DMS 273 treated with DMSO at 0.1 percent for 48 hours (cell line): ENCODE data around the gene COMMD4.
"Not testable (repeated sequence)": the region's sequence is repeated elsewhere in the genome, so short reads cannot be mapped to it uniquely, and the experiment has no call there.

Source experiments
- DNase-seq: peaks from one replicate; lab custom pipeline; 2025; lab: John Stamatoyannopoulos, UW

Gene COMMD4

DNA sequence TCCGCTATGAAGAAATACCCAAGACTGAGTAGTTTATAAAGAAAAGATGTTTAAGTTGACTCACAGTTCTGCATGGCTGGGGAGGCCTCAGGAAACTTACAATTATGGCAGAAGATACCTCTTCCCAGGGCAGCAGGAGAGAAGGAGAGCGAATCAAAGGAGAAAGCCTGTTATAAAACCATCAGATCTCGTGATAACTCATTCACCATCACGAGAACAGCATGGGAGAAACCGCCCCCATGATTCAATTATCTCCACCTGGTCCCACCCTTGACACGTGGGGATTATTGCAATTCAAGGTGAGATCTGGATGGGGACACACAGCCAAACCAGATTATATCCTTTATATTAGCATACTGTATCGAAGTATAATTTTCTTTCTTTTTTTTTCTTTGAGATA, 3.8 kb upstream of the COMMD4 start:
- DNase-seq = not testable (repeated sequence)

- DNase-seq = not testable (repeated sequence)
Measured at GRCh38 chr15:75333654-75334419, 2.0 kb upstream of the COMMD4 start.

- DNase-seq = no peak
Measured at GRCh38 chr15:75335313-75335704, 554 bp upstream of the COMMD4 start.

- no peak for DNase-seq
Measured at GRCh38 chr15:75338661-75339240, 2.9 kb downstream of the COMMD4 start.

- DNase-seq = no peak
Measured at GRCh38 chr15:75339531-75340240, 3.8 kb downstream of the COMMD4 start.

DNA sequence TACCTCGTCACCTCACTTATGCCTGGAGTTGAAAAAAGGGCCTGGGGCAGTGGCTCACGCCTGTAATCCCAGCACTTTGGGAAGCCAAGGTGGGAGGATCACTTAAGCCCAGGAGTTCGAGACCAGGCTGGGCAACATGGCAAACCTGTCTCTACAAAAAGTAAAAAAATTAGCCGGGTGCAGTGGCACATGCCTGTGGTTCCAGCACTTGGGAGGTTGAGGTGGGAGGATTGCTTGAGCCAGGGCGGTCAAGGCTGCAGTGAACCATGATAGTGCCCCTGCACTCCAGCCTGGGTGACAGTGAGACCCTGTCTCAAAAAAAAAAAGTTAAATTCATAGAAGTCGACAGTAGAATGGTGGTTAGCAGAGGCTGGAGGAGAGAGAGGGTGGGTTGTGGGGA, 6.4 kb downstream of the COMMD4 start:
- no peak for DNase-seq

DNA sequence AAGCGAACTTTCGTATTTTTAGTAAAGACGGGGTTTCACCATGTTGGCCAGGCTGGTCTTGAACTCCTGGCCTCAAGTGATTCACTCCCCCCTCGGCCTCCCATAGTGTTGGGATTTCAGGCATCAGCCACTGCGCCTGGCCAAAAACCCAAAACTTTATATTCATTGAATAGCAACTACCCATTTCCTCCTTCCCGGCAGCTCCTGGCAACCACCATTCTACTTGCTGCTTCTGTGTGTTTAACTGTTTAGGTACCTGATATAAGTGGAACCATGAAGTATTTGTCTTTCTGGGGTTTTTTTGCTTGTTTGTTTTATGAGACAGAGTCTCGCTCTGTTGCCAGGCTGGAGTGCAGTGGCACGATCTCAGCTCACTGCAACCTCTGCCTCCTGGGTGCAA, 8.1 kb downstream of the COMMD4 start:
- DNase-seq = not testable (repeated sequence)

GRCh38 chr15:75346796-75347221, 10.9 kb downstream of the COMMD4 start, which contains the start of gene NEIL1:
Gene NEIL1 (plus strand): TSS chr15:75347039. CDS start chr15:75348906, 1,867 bp downstream.
- no peak for DNase-seq

- no peak for DNase-seq
Measured at GRCh38 chr15:75347222-75348033, 11.6 kb downstream of the COMMD4 start.

DNA sequence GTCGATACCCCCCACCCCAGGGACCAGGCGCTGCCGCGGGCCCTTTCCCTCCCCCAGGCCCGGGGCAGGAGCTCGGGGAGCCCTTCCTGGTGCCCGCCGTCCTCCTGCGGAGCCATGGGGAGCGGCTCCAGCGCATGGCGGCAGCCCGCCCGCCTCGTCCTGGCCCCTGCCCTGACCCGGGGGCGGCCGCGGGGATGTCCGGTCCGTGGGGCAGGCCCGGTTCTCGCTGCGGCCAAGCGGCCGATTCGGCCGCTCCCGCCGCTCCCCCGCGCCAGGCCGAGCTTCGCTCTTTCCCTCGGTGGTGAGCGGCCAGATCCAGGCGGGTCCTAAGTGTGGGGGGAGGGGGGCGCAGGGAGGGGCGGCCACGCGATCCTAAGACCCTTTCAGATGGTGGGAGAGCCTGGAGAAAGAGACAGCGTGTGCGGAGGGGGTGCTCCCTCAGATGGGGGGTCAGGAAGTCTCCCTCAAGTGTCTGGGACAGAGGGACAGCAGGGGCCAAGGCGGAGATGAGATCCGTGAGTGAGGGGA, 12.2 kb downstream of the COMMD4 start:
- DNase-seq = no peak

GRCh38 chr15:75348562-75349350, 12.9 kb downstream of the COMMD4 start:
- DNase-seq = no peak

DNA sequence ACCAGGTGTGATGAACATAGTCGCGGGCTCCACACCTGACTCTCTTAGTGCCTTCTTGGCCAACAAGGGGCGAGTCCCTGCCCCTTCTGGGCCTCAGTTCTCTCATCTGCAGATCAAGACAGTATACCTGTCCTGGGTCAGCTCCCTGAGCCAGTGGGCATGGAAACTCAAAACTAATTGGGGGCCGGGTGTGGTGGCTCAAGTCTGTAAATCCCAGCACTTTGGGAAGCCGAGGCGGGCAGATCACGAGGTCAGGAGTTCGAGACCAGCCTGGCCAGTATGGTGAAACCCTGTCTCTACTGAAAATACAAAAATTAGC, 13.4 kb downstream of the COMMD4 start:
- DNase-seq = not testable (repeated sequence)

DNA sequence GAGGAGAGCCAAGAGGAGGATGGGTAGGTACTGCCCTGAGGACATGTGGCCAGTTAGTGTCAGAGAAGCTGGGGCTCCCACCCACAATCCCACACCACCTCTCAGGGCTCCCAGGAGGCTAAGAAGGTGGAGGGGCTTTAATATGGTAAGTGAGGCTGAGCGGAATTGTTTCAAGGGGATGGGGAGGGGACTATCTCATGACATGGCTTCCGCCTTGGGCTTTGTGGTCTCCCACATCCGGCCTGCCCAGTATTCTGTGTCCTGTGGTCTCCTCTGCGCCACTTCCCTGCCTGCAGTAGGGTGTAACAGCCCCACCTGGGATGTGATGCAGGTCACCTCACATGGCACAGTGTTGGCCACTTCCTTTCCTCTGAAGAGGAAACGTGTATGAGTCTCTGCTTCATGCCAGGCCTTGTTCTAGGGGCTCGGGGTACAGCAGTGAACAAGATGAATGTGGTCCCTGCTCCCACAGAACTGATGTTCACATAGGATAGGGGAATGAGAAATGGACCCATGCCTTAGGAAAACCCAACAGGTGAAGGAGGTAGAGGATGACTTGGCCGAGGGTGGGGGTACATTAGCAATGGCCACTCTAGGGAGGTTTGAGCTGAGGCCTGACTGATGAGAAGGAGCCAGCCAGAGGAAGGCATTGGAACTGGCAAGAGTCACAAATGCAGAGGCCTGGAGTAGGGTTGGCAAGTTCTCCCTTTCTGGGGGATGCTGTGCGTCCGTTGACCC, 14.2 kb downstream of the COMMD4 start:
- DNase-seq = no peak

DNA sequence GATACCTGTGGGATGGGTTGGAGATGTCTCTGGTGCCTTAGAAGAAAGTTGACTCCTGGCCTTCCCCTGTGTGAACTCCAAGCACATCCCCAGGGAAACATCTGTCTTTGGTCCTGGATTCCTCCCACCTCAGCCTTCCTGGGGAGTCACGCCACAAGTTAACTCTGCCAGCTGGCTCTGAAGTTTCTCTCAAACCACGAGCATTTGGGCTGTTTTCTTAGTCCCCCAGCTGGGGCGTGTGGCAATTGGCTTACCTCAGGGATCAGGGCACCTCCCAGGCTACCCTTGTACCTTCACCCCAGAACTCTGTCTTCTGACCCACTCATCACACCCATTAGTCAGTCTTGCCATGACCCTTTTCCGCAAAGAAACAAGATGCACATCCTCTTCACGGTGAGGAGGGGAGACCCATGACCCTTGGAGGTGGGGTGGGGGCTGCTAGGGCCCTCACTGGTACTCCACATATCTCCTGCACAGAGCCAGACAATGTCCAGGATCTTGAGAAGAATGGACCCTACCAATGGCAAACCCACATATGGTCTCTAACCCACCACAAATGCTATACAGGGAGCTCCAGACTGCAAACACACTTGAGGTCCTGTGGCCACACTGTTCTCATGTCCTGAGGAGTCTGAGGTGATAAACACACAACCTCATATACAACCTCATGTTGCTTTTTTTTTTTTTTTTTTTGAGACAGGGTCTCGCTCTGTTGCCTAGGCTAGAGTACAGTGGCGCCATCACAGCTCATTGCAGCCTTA, 14.9 kb downstream of the COMMD4 start:
- no peak for DNase-seq

GRCh38 chr15:75352186-75353080, 16.6 kb downstream of the COMMD4 start:
- DNase-seq = no peak

GRCh38 chr15:75353604-75354003, 17.7 kb downstream of the COMMD4 start:
- no peak for DNase-seq

GRCh38 chr15:75354454-75354853, 18.6 kb downstream of the COMMD4 start:
- DNase-seq = no peak

GRCh38 chr15:75355369-75355768, 19.5 kb downstream of the COMMD4 start:
- no peak for DNase-seq

DNA sequence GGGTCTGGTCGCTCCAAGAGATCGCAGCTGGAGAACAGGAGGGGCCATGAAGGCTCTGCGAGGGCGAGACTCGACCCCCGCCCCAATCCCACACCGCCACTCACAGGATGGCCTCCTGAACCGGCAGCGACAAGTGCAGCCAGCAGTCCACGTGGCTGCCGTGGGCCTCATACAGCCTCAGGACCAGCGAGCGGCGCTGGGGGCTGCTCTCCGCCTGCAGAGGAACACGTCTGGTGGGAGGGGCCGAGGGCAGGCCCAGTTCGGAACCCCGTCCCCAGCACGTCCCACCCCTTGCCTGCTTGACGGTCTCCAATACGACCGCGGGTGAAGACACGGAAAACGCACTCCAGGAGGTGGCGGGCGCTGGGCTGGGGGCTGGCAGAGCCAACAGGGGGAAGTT, 20.1 kb downstream of the COMMD4 start:
- DNase-seq = no peak
